NOMO-1 treated with DMSO at 0.1 percent for 48 hours (cell line): Measurements from ENCODE around the gene ISM1.

Experiments
- DNase-seq: peaks from one replicate; lab custom pipeline; 2025; ENCODE audit not compliant: unreplicated experiment; lab: John Stamatoyannopoulos, UW

ISM1 gene

GRCh38 chr20:13278812-13279570 lies 57.9 kb downstream of the ISM1 start:
- no peak for DNase-seq

DNA sequence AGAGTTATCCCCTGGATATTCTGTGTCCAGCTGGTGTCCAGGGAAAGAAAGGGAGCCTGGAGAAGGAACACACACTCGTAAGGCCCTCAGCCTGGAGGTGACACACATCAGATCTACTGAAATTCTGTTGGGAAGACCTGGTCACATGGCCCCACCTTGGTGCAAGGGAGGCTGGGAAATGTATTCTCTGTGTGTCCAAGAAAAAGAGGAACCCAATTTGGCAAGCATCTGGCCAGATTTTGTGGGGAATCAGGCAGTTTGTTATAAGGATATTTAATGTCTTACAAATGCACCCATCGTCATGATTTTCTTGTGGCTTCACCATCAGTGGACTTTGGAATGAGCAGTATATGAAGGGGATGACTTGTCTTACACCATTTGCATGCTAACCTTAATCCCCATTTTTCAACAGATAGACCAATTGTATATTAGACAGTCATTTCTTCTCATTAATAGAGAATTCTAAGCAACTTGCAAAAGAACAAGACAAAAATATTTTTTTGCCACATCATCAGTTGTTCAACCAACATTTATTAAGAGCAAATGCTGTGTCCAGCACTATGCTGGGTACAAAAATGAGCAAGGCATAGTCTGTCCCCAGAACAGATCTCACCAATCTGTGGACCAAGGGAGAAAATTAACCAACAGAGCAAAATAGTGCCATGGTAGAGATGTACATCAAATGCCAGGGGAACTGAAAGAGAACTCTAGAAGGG lies 59.7 kb downstream of the ISM1 start:
- DNase-seq = no peak

GRCh38 chr20:13283869-13284829 lies 63.1 kb downstream of the ISM1 start:
- DNase-seq = no peak

DNA sequence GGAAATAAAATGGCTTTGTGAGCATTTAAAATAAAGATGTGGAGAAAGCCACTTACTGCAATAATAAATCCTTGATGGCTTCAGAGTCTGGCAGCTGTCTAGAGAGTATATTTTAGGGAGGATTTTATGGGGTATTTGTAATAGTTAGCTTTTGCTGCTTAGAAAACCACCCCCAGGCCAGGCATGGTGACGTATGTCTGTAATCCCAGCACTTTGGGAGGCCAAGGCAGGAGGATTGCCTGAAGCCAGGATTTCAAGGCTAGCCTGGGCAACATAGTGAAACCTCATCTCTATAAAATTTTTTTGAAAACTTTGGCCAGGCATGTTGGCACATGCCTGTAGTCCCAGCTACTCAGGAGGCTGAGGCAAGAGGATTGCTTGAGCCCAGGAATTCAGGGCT lies 63.8 kb downstream of the ISM1 start:
- no peak for DNase-seq

DNA sequence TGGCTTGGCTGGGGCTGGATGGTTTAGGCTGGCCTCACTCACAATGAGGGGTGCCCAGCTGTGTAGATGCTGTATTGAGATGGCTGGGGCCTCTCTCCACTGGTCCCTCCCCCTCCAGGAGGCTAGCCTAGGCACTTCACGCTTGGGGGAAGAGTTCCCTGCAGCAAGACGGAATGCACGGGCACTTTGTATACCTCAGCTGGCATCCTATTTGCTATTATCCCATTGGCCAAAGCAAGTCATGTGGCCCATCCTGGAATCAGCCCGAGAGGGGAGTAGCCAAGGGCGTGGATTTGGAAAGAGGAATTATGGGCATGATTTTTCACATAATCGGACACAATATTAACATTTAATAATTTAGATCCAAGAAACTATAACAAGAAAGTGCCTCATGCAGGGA lies 64.3 kb downstream of the ISM1 start:
- DNase-seq = no peak

DNA sequence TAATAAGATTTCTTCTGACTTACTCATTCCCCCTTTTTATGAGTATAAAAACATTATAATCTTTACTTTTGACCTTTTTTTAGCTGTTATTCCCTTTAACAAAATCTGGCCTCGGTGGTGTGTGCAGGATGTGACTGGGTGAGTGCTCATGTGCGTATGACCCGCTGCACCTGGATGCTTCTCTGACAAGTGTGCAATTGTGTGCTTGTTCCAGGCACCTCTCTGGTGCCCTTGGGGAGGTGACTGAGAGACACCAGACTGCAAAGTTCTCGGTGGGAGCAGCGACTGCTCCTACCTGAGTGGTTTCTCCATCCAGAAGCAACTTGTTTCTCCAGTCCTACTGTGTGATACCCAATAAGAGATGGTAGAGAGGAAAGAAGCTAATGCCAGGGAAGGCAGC lies 65.0 kb downstream of the ISM1 start:
- no peak for DNase-seq

DNA sequence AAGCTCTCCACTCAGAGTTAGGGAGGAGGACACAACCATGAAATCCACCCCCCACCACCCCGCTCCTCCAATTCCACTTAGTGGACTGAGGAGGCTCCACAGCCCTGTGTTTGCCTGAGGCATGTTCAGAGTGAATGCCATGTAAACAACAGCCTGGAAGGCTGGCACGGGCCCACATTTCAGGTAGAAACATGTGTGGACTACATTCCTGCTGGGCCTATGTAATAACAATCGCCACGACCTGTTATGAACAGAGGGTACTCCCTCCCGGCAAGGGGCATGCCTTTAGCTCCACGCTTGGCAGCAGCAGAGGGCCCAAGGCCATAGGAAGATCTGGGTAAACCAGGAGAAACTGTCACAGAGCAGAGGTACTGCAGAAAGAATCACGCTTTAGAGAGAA lies 65.5 kb downstream of the ISM1 start:
- DNase-seq = no peak

GRCh38 chr20:13288357-13288756 lies 67.3 kb downstream of the ISM1 start:
- no peak for DNase-seq

GRCh38 chr20:13289031-13289430 lies 68.0 kb downstream of the ISM1 start:
- no peak for DNase-seq

DNA sequence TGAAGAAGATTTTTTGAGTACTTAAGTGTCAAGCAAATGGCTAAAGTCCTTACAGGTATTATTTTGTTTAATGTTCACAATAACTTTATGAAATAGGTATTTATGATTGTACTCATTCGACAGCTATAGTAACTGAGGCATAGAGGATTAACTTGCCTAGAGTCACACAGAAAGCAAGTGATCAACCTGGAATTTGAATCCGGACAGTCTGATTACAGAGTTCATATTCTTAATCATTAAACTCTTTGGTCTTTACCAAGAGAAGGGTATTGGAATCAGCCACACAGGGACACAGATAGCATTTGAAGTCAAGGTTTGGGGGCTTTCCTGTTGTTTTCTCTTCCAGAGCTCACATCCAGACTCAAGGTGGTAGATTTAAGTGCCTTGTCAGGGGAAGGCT lies 69.7 kb downstream of the ISM1 start:
- no peak for DNase-seq

DNA sequence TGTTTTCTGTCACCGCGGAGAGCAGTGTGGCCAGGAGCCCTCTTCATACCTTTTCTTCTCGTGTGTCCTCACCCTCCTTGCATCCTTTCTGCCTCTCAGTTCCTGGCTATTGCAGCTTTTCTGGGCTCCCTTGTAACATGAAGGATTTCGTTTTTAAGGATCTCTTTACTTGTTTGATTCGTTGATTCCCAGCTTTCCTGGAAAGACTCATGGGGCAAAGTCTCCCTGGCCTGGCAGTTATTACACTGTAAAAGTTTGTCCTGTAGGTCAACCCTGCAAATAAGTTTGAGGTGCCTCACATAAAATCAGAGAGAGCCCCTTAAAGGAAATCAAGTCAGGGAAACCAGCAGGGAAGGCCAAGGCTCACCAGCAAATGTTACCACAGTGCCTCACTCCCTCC lies 70.1 kb downstream of the ISM1 start:
- no peak for DNase-seq

DNA sequence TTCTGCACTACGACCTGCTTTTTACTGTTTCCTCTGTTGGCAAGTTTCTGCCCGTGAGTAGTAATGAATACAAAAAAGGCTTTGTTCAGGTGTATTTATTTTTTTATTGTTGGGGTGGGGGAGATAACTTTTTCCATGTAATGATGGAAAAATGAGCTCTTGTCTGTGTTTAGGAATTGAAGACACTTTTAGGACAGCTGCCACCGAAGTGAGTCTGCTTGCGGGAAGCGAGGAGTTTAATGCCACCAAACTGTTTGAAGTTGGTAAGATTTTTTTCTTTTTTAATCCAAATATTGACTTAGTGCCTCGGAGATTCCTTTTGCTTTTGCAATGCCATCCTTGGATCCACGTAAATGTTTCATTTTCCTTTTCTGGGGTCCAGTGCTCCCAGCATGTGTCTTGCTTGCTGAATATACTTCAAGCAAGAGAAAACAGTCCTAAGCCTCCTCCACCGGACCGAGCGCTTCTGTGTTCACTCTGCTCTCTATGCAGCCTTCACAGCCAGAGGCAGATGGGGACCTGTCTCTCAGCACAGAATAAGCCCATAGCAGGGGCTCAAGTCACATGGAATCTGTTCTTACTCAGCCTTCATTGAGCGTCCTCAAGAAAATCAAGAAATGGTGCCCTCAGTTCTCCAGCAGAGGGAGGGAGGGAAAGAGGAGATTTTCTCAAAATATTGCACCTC lies 71.3 kb downstream of the ISM1 start:
- DNase-seq = no peak

GRCh38 chr20:13294522-13294921 lies 73.4 kb downstream of the ISM1 start:
- no peak for DNase-seq

DNA sequence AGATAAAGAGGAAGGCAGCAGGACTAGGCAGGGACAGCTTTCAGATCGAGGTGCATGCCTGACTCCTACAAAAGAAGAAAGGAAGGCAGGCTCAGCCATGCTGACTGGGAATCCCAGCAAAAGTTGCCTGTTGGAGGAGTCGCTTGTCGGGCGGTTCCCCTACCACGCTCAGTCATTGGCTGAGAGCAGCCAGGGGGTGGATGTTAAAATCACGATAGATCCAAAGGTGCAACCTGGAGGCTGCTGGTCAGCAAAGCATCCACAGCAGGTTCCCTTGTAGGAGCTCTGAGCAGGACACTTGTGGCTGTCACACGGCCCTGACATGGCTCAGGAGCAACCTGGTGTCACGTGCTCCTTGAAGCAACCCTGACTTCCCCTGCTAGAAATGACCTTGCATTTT lies 74.6 kb downstream of the ISM1 start:
- DNase-seq = no peak

DNA sequence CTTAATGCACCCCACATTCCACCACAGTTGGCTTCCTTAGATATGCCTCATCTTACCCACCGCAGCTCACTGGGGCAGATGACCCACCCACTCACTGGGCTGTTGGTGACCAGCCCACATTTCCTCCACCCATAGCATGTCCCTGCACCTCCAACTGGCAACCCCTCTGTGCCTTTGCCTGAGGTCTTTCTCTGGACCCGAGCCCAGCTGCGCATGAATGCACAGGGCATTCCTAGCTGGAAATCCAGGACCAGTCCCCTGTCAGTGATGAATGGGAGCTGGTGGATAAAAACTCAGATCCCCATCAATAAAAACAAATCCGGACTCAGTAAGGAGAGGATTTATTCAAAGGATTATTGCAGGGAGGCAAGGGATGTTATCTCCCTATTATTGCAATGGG lies 75.0 kb downstream of the ISM1 start:
- no peak for DNase-seq

GRCh38 chr20:13297147-13297899 lies 76.2 kb downstream of the ISM1 start:
- DNase-seq = no peak

- no peak for DNase-seq
Observed at GRCh38 chr20:13298692-13299373, 77.8 kb downstream of the ISM1 start.

DNA sequence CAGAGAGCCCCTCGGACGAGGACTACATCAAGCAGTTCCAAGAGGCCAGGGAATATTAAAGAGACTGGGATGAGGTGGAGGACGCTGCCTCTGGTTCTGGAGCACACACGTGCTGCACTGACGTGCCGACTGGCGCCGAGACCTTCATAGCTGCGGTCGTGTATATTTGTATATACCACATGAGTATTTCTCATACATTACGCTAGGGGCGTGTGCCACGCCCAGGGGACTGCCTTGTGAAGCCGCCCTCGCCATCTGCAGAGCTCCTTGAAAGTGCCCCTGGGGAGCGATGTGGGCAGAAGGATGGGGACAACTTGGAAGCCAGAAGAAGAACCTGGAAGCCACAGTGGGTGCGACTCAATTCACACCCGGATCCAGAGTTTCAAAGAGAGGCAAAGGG lies 78.3 kb downstream of the ISM1 start:
- no peak for DNase-seq

GRCh38 chr20:13301596-13301995 lies 80.5 kb downstream of the ISM1 start:
- DNase-seq = no peak
